ENCODE results near the gene ACSM4. TPM values are rescaled to one million over a fixed set of nuclear protein-coding genes. Genes with fewer than 3 reads are reported as not detected.
"Not testable (repeated sequence)": the region's sequence is repeated elsewhere in the genome, so short reads cannot be mapped to it uniquely, and the experiment has no call there.

Gene ACSM4
- total RNA-seq, 1 experiment from 2014 or later, result not detected

- H3K36me3 ChIP-seq (ENCODE audit: low read depth, low read length), result no peaks in the 10 kb centered on the region
- no peak for TF ChIP-seq EZH2phosphoT487 (IDR thresholded peaks at IDR 0.05; ENCODE audit: borderline replicate concordance, low read length)
- TF ChIP-seq CTCF (conservative IDR thresholded peaks at IDR 0.05; ENCODE audit: low read depth, low read length), result no peak
- TF ChIP-seq EZH2 (IDR thresholded peaks at IDR 0.05; ENCODE audit: low read length, unreplicated experiment), result no peak
- no peak for ATAC-seq
- no peak overlapping the region for H3K4me2 ChIP-seq (ENCODE audit: low read length)
- H3F3A ChIP-seq (ENCODE audit: low read length, unreplicated experiment), result no peaks in the 10 kb centered on the region
- no peaks in the 10 kb centered on the region for H3K9me2 ChIP-seq (replicated peaks; ENCODE audit: low read length)
- ChIA-PET POLR2A (ENCODE audit: unreplicated experiment) (no interaction called here), CTCF (no interaction called here)
- H3K9me3 ChIP-seq (ENCODE audit: low read length), result no peaks in the 10 kb centered on the region
- H4K20me1 ChIP-seq (ENCODE audit: low read length), result no peaks in the 10 kb centered on the region
- intact Hi-C loops (cut with micrococcal nuclease), result no loop called here
- no peak overlapping the region for H3K4me3 ChIP-seq (ENCODE audit: low read length)
- DNase-seq, result no peak
- H3K79me2 ChIP-seq (ENCODE audit: low read length), result no peaks in the 10 kb centered on the region
- H3K9ac ChIP-seq (ENCODE audit: low read length), result no peak overlapping the region
- no peak overlapping the region for H2AFZ ChIP-seq (ENCODE audit: low read length)
- H3K4me1 ChIP-seq (ENCODE audit: insufficient read depth, low read length), result no peaks in the 10 kb centered on the region
- BruUV-seq (replicated peaks), result no TSS peak
- peaks cover 10% of the 10 kb centered on the region for H3K27me3 ChIP-seq (ENCODE audit: low read length)
- no peak overlapping the region for H3K27ac ChIP-seq (ENCODE audit: low read length)
Measured at GRCh38 chr12:7265251-7265650, 38.6 kb upstream of the ACSM4 start.

GRCh38 chr12:7269273-7269672, 34.6 kb upstream of the ACSM4 start:
- H3K4me2 ChIP-seq (ENCODE audit: low read length), result no peak overlapping the region
- intact Hi-C loops (cut with micrococcal nuclease), result no loop called here
- POLR2A ChIA-PET (ENCODE audit: unreplicated experiment), result no interaction called here
- no peak overlapping the region for H2AFZ ChIP-seq (ENCODE audit: low read length)
- no peaks in the 10 kb centered on the region for H3K79me2 ChIP-seq (ENCODE audit: low read length)
- no peaks in the 10 kb centered on the region for H3K9me2 ChIP-seq (replicated peaks; ENCODE audit: low read length)
- peak; percentile 2 for DNase-seq
- TF ChIP-seq CTCF (conservative IDR thresholded peaks at IDR 0.05; ENCODE audit: low read depth, low read length) (no peak), EZH2 (IDR thresholded peaks at IDR 0.05; ENCODE audit: low read length, unreplicated experiment) (no peak), EZH2phosphoT487 (IDR thresholded peaks at IDR 0.05; ENCODE audit: borderline replicate concordance, low read length) (no peak)
- ATAC-seq, result no peak
- CTCF ChIA-PET, result no interaction called here
- no peaks in the 10 kb centered on the region for H3K4me1 ChIP-seq (ENCODE audit: insufficient read depth, low read length)
- H3K36me3 ChIP-seq (ENCODE audit: low read depth, low read length), result no peaks in the 10 kb centered on the region
- H3K27me3 ChIP-seq (ENCODE audit: low read length), result no peaks in the 10 kb centered on the region
- no TSS peak for BruUV-seq (replicated peaks)
- H3F3A ChIP-seq (ENCODE audit: low read length, unreplicated experiment), result no peaks in the 10 kb centered on the region
- no peak overlapping the region for H3K27ac ChIP-seq (ENCODE audit: low read length)
- no peak overlapping the region for H3K9ac ChIP-seq (ENCODE audit: low read length)
- H4K20me1 ChIP-seq (ENCODE audit: low read length), result no peaks in the 10 kb centered on the region
- no peaks in the 10 kb centered on the region for H3K9me3 ChIP-seq (ENCODE audit: low read length)
- H3K4me3 ChIP-seq (ENCODE audit: low read length), result no peak overlapping the region

- DNase-seq, result no peak
- no peak for ATAC-seq
- Histone ChIP-seq H3K27ac (ENCODE audit: low read length) (no peak overlapping the region), H3K79me2 (ENCODE audit: low read length) (no peaks in the 10 kb centered on the region), H3K9me2 (replicated peaks; ENCODE audit: low read length) (no peaks in the 10 kb centered on the region), H3K36me3 (ENCODE audit: low read depth, low read length) (no peaks in the 10 kb centered on the region), H3K4me1 (ENCODE audit: insufficient read depth, low read length) (no peaks in the 10 kb centered on the region), H2AFZ (ENCODE audit: low read length) (no peak overlapping the region), H3K27me3 (ENCODE audit: low read length) (no peaks in the 10 kb centered on the region), H3K9me3 (ENCODE audit: low read length) (no peaks in the 10 kb centered on the region), H3K9ac (ENCODE audit: low read length) (no peak overlapping the region), H4K20me1 (ENCODE audit: low read length) (no peaks in the 10 kb centered on the region), H3K4me2 (ENCODE audit: low read length) (no peak overlapping the region), H3K4me3 (ENCODE audit: low read length) (no peak overlapping the region), H3F3A (ENCODE audit: low read length, unreplicated experiment) (no peaks in the 10 kb centered on the region)
- POLR2A ChIA-PET (ENCODE audit: unreplicated experiment), result no interaction called here
- BruUV-seq (replicated peaks), result no TSS peak
- CTCF ChIA-PET, result no interaction called here
- TF ChIP-seq EZH2phosphoT487 (IDR thresholded peaks at IDR 0.05; ENCODE audit: borderline replicate concordance, low read length) (no peak), CTCF (conservative IDR thresholded peaks at IDR 0.05; ENCODE audit: low read depth, low read length) (no peak), EZH2 (IDR thresholded peaks at IDR 0.05; ENCODE audit: low read length, unreplicated experiment) (no peak)
- intact Hi-C loops (cut with micrococcal nuclease), result no loop called here
Measured at GRCh38 chr12:7271893-7272514, 31.9 kb upstream of the ACSM4 start.

GRCh38 chr12:7275482-7275881, 28.4 kb upstream of the ACSM4 start:
- ATAC-seq; H3K4me1 ChIP-seq (ENCODE audit: insufficient read depth, low read length); H3K27ac ChIP-seq (ENCODE audit: low read length); H3F3A ChIP-seq (ENCODE audit: low read length, unreplicated experiment); DNase-seq; H3K9me2 ChIP-seq (replicated peaks; ENCODE audit: low read length); POLR2A ChIA-PET (ENCODE audit: unreplicated experiment); H3K79me2 ChIP-seq (ENCODE audit: low read length); intact Hi-C loops (cut with micrococcal nuclease); H3K9me3 ChIP-seq (ENCODE audit: low read length); BruUV-seq (replicated peaks); H3K27me3 ChIP-seq (ENCODE audit: low read length); H3K36me3 ChIP-seq (ENCODE audit: low read depth, low read length); H4K20me1 ChIP-seq (ENCODE audit: low read length); CTCF ChIA-PET; H2AFZ ChIP-seq (ENCODE audit: low read length); H3K4me2 ChIP-seq (ENCODE audit: low read length); H3K4me3 ChIP-seq (ENCODE audit: low read length); H3K9ac ChIP-seq (ENCODE audit: low read length): not testable (repeated sequence)
